Activated T-cell treated with anti-CD3 and anti-CD28 coated beads for 48 hours (primary cell): ENCODE results near the gene TFAP2A.

Source experiments
- DNase-seq: peaks from one replicate; pipeline ENCODE4 v3.0.0-alpha.2; 2020; ENCODE audit warnings: low read depth

TFAP2A gene

DNA sequence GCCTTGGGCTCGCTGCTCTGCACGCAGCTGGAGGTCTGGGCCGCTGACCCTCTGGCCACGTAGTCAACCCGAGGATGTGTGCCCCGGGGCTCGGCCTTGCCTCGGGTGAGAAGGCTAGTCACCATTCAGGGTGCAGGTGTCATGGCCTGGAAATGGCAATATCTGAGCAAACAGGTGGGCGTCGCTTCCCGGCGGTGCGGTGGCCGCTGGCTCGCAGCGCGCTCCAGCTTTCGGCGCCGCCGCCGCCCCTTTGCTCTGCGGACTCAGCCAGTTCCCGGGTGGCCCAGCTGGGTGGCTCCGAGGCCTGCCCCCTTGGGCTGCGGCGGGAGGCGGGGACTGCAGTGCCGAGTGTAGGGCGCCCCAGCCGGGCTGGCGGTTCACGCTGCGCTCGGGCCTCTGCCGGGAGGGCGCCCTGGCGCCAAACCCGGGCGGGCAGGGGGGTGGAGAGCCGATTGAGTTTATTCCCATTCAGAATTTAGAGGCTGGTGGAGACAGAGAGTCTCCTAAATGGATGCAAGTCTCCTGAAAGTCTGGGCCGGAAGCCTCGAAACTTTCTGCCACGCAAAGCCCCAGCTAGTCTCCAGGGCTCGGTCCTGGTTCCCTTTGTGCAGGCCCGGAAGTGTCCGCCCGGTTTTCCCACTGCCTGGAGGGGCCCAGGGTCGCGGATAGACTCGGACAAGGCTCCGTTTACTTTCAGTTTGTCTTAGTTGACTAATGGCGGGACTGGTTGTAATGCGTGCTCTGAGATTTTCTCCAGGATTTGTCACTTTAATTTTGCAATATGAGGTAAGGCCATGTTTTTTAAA is 11.3 kb upstream of the TFAP2A start:
- no peak for DNase-seq

DNA sequence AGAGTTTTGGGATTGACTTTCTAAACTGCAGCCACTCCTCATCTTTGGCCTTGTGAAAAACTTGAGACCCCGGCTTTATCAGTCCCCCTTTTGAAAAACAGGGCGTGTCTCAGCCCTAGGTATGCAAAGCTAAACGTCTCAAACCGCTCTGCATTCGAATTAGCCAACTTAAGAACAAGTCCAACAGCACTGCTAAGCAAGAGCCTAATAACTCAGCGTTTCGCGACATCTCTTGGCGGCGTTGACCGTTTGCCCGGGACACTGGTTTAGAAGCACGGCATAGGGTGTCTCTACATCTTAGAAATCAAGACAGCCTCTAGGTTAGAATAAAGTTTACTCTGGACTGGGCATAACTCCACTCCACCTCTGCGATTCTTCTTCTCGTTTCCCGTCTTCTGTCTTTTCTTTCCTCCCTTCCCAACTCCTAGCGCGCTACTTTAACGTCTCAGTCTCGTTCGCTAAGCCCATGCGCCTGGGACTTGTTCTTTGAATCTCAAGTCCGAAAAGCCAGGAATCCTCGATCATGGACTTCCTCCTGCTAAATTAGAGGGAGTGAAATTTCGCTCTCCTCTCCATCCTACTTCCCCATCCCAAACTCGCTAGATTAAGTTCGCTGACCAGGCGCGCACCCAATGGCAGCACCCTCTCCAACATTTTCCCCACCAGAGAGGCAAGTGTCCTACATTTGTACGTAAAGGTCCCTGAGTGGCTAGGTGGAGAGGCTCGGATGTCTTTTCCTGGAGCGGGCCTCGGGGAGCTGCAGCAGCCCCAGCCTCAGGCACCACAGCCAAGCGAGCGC is 10.5 kb upstream of the TFAP2A start:
- DNase-seq: no peak

DNA sequence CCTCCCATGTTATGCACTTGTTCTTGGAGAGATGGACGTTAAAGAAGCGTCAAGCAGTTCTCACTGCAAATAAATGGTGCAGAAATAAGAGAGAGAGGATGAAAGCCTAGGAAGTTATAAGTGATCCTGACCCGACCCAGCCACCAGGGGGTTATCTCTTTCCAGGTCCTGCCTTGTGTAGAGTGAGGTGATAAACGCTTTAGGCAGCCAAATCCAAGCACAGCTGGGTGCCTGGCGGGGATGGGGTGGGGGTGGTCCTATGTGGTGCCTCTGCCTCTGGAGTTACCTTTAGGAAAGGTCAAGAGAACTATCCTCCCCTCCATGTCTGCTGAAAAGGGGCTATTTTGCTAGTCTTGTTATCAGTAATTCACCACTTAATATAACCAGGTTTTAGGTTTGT is 9.2 kb upstream of the TFAP2A start:
- no peak for DNase-seq

DNA sequence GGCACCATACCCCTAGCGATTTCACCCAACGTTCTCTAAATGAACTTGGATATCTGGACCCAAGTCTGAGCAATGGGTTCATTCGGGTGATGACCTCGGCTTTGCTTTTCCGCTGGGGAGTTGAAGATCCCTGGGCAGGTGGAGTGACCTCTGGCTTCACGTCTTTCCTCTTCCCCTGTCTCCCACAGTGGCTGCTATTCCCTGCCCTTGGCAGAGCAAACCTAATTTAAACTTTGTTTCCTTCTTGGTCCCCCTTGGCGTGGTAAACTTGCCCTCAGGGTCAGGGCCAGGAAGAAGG is 7.8 kb upstream of the TFAP2A start:
- DNase-seq: no peak

DNA sequence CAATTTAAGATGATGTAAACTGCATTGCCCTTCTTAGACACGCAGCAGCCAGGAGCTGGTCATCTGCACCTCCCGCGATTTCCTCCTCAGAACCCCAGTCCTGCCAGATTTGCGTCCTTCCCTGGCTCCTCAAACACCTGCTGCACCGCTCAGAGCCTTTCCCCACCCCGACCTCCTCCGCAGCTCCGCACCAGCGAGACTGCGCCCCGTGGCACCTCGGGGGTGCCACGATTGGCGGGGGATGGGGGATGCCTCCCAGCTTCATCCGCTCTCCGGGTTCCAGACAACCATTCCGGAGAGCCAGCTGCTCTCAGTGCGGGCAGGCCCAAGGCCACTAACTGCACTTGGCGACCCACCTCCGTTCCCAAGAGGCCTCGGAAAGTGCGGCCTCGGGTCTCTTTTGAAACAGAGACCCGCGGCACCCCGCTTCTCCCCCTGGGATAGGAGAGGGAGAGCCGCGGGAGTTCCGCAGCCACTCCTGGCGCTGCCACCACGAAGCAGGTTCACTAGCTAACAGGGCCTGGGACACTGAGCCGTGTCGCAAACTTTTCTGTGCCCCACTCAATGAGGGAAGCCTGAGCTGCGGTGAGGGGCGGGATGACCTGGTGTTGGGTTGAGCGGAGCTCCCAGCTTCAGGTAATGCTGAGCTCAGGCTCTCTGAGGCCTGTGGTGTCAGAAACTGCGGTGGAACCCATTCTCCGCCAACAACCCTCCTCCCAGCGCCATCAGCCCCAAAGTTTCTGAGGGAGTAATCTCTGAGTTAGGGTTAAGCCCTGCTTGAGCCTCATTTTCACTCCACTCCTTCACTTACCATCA is 7.3 kb upstream of the TFAP2A start:
- DNase-seq: no peak

- no peak for DNase-seq
These were observed 6.5 kb upstream of the TFAP2A start for GRCh38 chr6:10421158-10421920.

- DNase-seq: no peak
These were observed 5.8 kb upstream of the TFAP2A start for GRCh38 chr6:10420546-10421157.

GRCh38 chr6:10419749-10420545 is 5.1 kb upstream of the TFAP2A start:
- no peak for DNase-seq

DNA sequence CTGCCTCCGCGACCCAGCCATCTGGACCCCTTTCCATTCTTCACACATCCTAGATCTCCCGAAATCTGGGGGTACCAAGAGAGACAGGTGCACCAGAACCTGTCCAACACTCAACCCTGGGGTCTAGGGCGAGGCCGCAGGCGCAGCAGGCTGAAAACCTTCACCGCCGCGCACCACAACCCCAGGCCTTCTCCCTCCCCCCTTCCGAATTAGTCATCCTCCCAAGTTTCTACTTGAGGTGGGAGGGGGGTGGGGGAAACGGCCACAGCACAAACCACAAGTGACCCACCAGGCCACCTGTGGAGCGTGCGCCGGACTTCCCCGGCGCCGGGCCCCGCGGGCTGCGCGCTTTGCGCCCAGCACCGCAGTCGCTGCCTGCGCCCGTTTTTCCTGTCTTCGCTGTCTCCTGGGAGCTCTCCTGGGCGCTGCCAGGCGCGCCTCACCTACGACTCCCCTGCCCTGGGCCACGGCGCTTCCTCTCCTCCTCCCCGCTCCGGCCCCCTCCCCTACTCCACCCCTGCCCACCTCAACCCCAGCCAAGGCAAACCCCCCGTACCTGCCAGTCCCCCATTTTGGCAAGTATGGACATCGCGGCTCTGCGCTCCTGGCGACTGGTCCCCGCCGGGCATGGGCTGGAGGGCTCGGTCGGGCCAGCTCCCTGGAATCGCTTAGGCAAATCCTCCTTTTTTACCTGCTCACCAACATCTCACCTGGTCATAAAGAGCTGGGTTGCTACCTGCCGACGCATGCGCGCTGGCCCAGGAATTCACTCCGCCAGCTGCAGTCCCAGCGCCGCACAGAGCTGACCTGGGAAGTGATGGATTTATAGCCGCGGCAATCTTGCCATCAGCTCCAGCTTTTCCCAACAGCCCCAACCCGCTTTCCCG is 4.2 kb upstream of the TFAP2A start:
- no peak for DNase-seq

DNA sequence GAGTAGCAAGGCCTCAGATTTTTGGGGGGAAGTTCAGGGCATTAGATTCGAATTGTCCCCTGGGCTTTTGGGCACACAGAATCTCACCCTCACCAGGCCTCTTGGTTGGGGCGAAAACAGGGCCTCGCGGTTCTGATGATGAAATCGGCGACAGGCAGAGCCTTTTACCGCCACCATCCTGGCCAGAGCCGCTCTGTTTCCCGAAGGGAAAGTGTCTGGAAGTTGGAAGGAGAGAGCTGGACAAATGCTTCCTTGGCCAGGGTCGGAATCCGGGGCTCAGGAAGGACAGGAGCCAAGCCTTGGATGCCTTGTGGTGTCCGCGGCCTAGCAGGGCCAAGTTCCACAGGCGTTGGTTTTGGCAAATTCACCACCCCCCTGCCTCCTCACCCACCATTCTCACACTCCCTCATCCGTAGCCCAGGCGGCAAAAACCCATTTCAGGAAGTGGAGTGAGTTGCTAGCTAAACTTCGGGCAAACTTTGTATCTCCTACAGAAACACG is 3.5 kb upstream of the TFAP2A start:
- no peak for DNase-seq

GRCh38 chr6:10417681-10418104 is 2.8 kb upstream of the TFAP2A start:
- DNase-seq: no peak

GRCh38 chr6:10416863-10417641 is 2.2 kb upstream of the TFAP2A start:
- DNase-seq: no peak

GRCh38 chr6:10416516-10416862 is 1.6 kb upstream of the TFAP2A start:
- no peak for DNase-seq

DNA sequence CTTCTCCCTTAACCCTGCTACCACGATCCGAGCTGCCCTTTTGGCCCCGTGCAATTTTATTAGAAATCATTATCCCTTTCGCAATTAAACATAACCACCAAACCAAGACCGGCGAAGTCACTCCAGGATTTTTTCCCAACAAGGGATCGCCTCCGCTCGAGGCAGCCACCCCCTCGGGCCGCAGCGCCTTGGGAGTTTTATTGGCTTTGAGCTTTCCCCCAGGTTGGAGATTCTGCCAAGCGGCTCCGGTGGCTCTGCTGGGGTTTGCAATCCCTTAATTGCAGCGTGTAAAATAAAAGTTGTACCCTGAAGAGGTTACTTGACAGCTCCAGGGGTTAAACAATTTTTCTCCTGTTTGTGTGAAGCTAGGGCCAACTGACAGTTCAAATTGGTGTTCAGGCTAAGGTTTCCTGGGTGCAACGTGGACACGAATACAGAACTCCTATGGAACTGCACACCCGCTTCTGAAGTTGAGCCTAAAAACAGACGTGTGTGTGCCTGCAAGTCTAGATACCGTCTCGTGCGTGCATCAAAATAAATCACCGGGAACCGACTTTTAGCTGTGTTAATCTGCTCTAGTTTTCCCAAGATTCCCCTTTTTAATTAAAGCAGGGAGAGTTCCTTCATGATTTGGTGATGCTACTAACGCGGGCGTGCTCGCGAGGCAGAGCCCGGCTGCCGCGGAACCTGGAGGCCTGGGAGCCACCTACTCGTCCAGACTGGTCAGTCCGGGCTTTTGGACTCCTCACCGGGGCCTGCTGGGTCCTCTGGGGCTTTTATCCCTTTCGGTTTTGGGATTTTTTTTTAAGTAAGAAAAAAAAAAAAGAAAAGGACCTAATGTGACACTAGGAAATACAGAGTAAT is 975 bp upstream of the TFAP2A start:
- DNase-seq: no peak

DNA sequence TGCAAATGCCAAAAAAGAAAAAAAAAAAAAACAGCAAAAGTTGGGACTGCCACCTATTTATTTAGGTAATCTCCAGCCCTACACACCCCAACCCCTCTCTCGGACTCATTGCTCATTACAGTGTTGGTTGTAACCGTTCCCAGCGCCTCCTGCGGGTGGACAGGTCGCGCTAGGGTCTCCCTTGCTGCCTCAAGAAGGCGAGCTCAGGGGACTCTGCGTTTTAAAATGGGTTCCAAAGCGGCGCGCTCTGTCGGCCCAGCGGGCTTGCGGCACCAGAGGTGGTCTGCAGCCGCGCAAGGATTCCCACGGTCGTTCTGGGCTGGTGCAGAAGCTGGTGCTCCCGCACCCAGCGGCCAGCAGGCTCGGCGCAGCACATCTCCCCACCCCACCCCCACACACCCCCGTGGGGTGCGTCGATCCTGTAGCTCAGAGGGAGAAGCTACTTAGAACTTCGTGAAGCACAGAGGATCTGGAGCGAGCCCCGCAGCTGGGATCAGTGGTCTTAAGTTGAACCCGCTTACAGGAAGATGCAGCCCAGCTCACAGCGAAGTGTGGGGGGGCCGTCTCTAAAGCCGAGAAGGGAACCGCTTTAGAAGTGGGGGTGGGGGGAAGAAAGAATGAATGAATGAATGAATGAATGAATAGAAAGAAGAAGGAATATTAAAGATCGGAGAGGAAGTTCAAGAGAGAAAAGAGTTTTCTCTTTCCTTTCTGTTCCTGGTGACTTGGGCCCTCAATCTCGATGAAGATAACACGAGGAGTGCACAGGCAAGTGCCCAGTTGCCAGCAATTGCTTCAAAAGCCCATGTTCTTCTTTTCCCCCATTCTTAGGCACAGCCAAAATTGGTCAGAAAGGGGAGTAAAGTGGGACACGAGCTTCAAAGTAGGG is 780 bp downstream of the TFAP2A start:
- no peak for DNase-seq

GRCh38 chr6:10413262-10413849 is 1.5 kb downstream of the TFAP2A start:
- DNase-seq: no peak
